Epithelial cell of esophagus (primary cell): Measurements from ENCODE around the gene SELPLG.

Experiments used
- DNase-seq: peaks from one replicate; pipeline ENCODE4 v3.0.0; 2010; ENCODE audit warnings: low read depth
- H3K4me3 ChIP-seq: 2 replicates; pipeline ENCODE4 v1.5.1; 2011; ENCODE audit warnings: mild to moderate bottlenecking, low read length, control low read depth
- TF ChIP-seq, protein P1 (sequence below): IDR thresholded peaks from 2 replicates; pipeline ENCODE4 v1.5.1; 2011; ENCODE audit warnings: low read depth, mild to moderate bottlenecking, low read length, control low read depth, inconsistent platforms; ENCODE audit not compliant: insufficient read depth; ENCODE audit errors: missing control alignments

SELPLG gene

GRCh38 chr12:108602976-108603704 lies 30.6 kb downstream of the SELPLG start:
- H3K4me3 ChIP-seq, result no peak overlapping the region
- TF ChIP-seq, protein P1, sequence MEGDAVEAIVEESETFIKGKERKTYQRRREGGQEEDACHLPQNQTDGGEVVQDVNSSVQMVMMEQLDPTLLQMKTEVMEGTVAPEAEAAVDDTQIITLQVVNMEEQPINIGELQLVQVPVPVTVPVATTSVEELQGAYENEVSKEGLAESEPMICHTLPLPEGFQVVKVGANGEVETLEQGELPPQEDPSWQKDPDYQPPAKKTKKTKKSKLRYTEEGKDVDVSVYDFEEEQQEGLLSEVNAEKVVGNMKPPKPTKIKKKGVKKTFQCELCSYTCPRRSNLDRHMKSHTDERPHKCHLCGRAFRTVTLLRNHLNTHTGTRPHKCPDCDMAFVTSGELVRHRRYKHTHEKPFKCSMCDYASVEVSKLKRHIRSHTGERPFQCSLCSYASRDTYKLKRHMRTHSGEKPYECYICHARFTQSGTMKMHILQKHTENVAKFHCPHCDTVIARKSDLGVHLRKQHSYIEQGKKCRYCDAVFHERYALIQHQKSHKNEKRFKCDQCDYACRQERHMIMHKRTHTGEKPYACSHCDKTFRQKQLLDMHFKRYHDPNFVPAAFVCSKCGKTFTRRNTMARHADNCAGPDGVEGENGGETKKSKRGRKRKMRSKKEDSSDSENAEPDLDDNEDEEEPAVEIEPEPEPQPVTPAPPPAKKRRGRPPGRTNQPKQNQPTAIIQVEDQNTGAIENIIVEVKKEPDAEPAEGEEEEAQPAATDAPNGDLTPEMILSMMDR, result no peak
- no peak for DNase-seq

DNA sequence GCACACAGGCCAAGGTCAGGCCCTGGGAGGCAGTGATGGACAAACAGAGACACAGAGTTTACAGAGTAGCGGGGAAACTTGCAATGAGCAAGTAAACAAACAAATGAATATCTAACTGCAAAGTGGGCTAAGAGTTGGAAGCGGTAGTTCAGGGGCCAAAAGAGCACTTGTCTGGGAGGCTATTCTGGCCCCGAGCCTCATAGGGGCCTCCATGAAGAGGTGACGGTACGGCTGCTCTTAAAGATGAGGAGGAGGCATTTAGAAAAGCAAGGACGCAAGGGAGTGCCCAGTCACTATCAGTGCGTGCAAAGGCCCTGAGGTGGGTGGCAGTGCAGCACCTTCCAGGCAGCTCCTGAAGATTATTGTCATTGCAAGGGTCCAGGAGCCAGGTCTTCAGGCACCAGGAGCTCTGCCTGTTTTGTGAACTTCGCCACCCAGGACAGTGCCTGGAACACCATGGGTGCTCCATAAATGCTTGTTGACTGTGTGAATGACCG lies 31.4 kb downstream of the SELPLG start:
- TF ChIP-seq, protein P1, result no peak
- DNase-seq, result no peak
- H3K4me3 ChIP-seq, result no peak overlapping the region

GRCh38 chr12:108600702-108601007 lies 33.0 kb downstream of the SELPLG start:
- TF ChIP-seq, protein P1, result no peak
- DNase-seq, result no peak
- H3K4me3 ChIP-seq, result no peak overlapping the region

DNA sequence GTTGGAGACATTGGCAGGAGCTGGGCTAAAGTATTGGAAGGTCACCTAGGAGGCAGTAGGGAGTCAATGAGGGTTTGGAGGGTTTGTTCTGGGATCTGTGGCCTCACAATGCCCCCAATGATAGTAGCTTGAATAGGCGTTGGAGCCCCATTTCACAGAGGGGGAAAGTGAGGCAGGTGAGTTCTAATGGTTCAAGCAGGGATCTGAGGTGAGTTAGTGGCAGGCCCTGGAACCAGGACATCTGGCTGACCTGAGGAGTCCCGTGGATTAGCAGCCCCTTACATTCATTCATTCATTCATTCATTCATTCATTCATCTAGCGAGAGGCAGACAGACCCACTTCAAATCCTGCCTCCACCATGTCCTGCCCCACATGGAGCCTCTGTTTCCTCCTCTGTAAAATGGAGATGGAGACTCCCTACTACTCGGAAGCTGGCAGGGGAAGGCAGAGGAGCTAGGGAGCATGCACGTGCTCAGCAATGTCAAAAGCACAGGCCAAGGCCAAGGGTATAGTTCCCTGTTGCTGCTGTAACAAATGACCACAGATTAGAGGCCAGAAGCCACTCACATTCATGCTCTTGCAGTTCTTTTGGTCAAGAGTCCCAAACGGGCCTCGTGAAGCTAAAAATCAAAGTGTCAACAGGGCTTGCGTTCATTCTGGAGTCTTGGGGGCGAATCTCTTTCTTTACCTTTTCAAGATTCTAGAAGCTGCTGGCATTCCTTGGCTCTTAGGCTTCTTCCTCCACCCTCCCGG lies 33.6 kb downstream of the SELPLG start:
- DNase-seq, result no peak
- TF ChIP-seq, protein P1, result no peak
- H3K4me3 ChIP-seq, result no peak overlapping the region

- no peak for DNase-seq
- H3K4me3 ChIP-seq, result no peak overlapping the region
- TF ChIP-seq, protein P1, result no peak
Measured at GRCh38 chr12:108599541-108599940, 34.2 kb downstream of the SELPLG start.

GRCh38 chr12:108598553-108599250 lies 35.0 kb downstream of the SELPLG start:
- DNase-seq, result no peak
- TF ChIP-seq, protein P1, result no peak
- H3K4me3 ChIP-seq, result no peak overlapping the region
